Osteocyte (in vitro differentiated cells): ENCODE results near the gene MYZAP. TPM values are rescaled to one million over a fixed set of nuclear protein-coding genes. Genes with fewer than 3 reads are reported as not detected.

Source experiments
- DNase-seq: peaks from one replicate; pipeline ENCODE4 v3.0.0; 2021; ENCODE audit warnings: mixed read lengths; ENCODE audit not compliant: unreplicated experiment; ENCODE audit errors: extremely low spot score
- H3K27ac Mint-ChIP-seq: one replicate; pipeline ENCODE4 v1.8.0; 2021; ENCODE audit warnings: mild to moderate bottlenecking, mixed read lengths; ENCODE audit not compliant: unreplicated experiment
- H3K27me3 Mint-ChIP-seq: one replicate; pipeline ENCODE4 v1.8.0; 2021; ENCODE audit warnings: mixed read lengths; ENCODE audit not compliant: unreplicated experiment
- H3K36me3 Mint-ChIP-seq: one replicate; pipeline ENCODE4 v1.8.0; 2021; ENCODE audit warnings: mixed read lengths; ENCODE audit not compliant: unreplicated experiment
- H3K4me1 Mint-ChIP-seq: one replicate; pipeline ENCODE4 v1.8.0; 2021; ENCODE audit warnings: mixed read lengths; ENCODE audit not compliant: unreplicated experiment
- H3K4me3 Mint-ChIP-seq: one replicate; pipeline ENCODE4 v1.8.0; 2021; ENCODE audit warnings: mild to moderate bottlenecking, moderate library complexity, mixed read lengths; ENCODE audit not compliant: unreplicated experiment
- H3K9me3 Mint-ChIP-seq: one replicate; pipeline ENCODE4 v1.8.0; 2021; ENCODE audit warnings: mixed read lengths; ENCODE audit not compliant: unreplicated experiment
- CTCF ChIP-seq: fragments of 200-600 bp; sonication (generic); IDR thresholded peaks from 2 replicates; pipeline ENCODE4 v1.5.0; 2021; ENCODE audit warnings: antibody characterized with exemption, mild to moderate bottlenecking, moderate library complexity
- total RNA-seq: library from RNA; stranded (reverse); gene quantifications from 2 replicates; pipeline ENCODE4 v1.2.1, GENCODE V29; 2021

MYZAP gene
- total RNA-seq, 1 donor from 2014 or later = 1.4 TPM

- Mint-ChIP-seq H3K4me1 (no peaks in the 10 kb centered on the region), H3K9me3 (no peaks in the 10 kb centered on the region), H3K4me3 (no peak overlapping the region), H3K36me3 (no peaks in the 10 kb centered on the region), H3K27ac (no peak overlapping the region), H3K27me3 (peaks cover 28% of the 10 kb centered on the region)
- no peak for TF ChIP-seq CTCF
- no peak for DNase-seq
Measured at GRCh38 chr15:57566834-57567233, 24.9 kb upstream of the MYZAP start.

DNA sequence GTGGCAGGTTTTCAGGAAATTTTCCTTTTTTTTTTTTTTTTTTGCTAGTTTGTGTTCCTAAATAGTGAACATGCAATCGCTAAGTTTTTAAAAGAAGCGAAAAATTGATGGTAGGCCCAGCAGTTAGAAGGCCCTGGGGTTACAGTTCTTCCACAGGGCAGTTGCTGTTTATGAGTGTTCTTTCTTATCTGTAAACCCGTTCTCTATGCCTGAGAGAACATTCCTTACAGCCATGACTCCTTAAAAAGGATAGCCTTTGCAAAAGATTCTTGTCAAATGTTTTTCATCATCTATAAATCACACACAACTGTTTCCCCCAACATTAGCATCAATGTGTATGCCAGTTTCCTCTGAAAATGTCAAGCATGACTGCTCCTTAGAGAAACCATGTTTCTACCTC lies 23.8 kb upstream of the MYZAP start:
- H3K27me3 Mint-ChIP-seq = peaks cover 28% of the 10 kb centered on the region
- DNase-seq = no peak
- H3K9me3 Mint-ChIP-seq = no peaks in the 10 kb centered on the region
- TF ChIP-seq CTCF = no peak
- peaks cover 3% of the 10 kb centered on the region for H3K4me1 Mint-ChIP-seq
- no peak overlapping the region for H3K27ac Mint-ChIP-seq
- no peak overlapping the region for H3K4me3 Mint-ChIP-seq
- H3K36me3 Mint-ChIP-seq = no peaks in the 10 kb centered on the region

DNA sequence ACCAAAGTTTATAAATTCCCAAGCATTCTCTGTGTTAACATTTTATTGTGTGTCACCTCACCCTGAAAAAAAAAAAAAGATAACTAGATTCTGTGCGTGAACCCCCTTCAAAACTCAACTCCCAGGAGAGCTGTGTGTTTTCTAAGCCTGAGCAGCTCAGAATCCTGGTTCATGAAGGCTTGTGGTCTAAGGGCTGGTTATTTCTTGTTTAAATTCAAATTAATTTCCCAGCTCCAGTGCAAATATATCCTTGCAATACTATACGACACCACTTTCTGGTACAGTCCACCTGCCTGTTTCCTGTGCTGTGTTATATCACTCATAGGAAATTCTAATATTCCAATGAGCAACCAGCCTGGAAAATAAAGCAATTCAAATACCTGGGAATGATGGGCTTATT lies 23.4 kb upstream of the MYZAP start:
- TF ChIP-seq CTCF = no peak
- H3K36me3 Mint-ChIP-seq = no peaks in the 10 kb centered on the region
- peaks cover 26% of the 10 kb centered on the region for H3K27me3 Mint-ChIP-seq
- H3K4me3 Mint-ChIP-seq = no peak overlapping the region
- no peak overlapping the region for H3K27ac Mint-ChIP-seq
- peaks cover 3% of the 10 kb centered on the region for H3K4me1 Mint-ChIP-seq
- H3K9me3 Mint-ChIP-seq = no peaks in the 10 kb centered on the region
- DNase-seq = no peak

DNA sequence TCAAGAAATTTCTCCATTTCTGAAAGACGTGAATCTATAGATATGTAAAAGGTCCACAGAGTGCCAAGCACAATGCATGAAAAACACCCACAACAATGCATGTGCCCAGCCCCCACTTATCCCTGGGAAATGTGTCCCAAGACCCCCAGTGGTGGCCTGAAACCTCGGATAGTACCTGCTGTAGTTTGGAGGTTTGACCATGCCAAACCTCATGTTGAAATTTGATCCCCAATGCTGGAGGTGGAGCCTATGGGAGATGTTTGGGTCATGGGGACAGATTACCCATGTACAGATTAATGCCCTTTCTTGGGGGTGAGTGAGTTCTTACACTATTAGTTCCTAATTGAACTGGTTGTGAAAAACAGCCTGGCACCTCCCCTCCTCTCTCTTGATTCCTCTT lies 21.4 kb upstream of the MYZAP start:
- Mint-ChIP-seq H3K27ac (no peak overlapping the region), H3K4me3 (no peak overlapping the region), H3K27me3 (peaks cover 25% of the 10 kb centered on the region), H3K4me1 (peaks cover 3% of the 10 kb centered on the region), H3K9me3 (no peaks in the 10 kb centered on the region), H3K36me3 (no peaks in the 10 kb centered on the region)
- DNase-seq = no peak
- no peak for TF ChIP-seq CTCF

DNA sequence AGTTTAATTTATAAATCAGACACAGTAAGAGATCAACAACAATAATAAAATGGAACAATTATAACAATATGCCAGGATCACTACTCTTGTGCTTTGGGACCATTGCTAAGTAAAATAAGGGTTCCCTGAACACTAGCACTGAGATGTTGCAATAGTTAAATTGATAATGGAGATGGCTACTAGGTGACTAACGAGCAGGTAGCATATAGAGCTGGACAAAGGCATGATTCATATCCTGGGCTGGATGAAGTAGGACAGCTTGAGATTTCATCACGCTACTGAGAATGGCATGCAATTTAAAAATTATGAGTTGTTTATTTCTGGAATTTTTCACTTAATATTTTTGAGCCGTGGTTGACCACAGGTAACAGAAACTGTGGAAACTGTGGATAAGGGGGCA lies 20.7 kb upstream of the MYZAP start:
- H3K27me3 Mint-ChIP-seq = peaks cover 25% of the 10 kb centered on the region
- TF ChIP-seq CTCF = no peak
- H3K9me3 Mint-ChIP-seq = no peaks in the 10 kb centered on the region
- H3K36me3 Mint-ChIP-seq = no peaks in the 10 kb centered on the region
- peaks cover 3% of the 10 kb centered on the region for H3K4me1 Mint-ChIP-seq
- no peak for DNase-seq
- no peak overlapping the region for H3K27ac Mint-ChIP-seq
- no peak overlapping the region for H3K4me3 Mint-ChIP-seq
